GM06990 (cell line): ENCODE data around the gene DROSHA.

Experiments used
- DNase-seq: peaks from one replicate; pipeline ENCODE4 v3.0.0-alpha.2; 2011; ENCODE audit not compliant: insufficient read length; ENCODE audit errors: extremely low read depth
- H3K27me3 ChIP-seq: replicated peaks from 2 replicates; pipeline ENCODE4 v1.6.0; 2011; ENCODE audit warnings: low read length; ENCODE audit not compliant: control insufficient read depth, insufficient read depth
- H3K36me3 ChIP-seq: 2 replicates; pipeline ENCODE4 v1.5.1; 2011; ENCODE audit warnings: low read length; ENCODE audit not compliant: control insufficient read depth, insufficient read depth
- H3K4me3 ChIP-seq: replicated peaks from 2 replicates; pipeline ENCODE4 v1.5.1; 2011; ENCODE audit warnings: low read depth, mild to moderate bottlenecking, control low read depth, low read length
- TF ChIP-seq, protein P1 (sequence below): IDR thresholded peaks from 2 replicates; pipeline ENCODE4 v1.5.1; 2011; ENCODE audit warnings: low read length, control low read depth, mild to moderate bottlenecking, inconsistent platforms; ENCODE audit not compliant: insufficient read depth, poor library complexity, severe bottlenecking

DROSHA gene

GRCh38 chr5:31378838-31379237, 153.1 kb downstream of the DROSHA start:
- no peak overlapping the region for H3K4me3 ChIP-seq
- DNase-seq, result no peak
- TF ChIP-seq, protein P1, sequence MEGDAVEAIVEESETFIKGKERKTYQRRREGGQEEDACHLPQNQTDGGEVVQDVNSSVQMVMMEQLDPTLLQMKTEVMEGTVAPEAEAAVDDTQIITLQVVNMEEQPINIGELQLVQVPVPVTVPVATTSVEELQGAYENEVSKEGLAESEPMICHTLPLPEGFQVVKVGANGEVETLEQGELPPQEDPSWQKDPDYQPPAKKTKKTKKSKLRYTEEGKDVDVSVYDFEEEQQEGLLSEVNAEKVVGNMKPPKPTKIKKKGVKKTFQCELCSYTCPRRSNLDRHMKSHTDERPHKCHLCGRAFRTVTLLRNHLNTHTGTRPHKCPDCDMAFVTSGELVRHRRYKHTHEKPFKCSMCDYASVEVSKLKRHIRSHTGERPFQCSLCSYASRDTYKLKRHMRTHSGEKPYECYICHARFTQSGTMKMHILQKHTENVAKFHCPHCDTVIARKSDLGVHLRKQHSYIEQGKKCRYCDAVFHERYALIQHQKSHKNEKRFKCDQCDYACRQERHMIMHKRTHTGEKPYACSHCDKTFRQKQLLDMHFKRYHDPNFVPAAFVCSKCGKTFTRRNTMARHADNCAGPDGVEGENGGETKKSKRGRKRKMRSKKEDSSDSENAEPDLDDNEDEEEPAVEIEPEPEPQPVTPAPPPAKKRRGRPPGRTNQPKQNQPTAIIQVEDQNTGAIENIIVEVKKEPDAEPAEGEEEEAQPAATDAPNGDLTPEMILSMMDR, result no peak
- no peaks in the 10 kb centered on the region for H3K36me3 ChIP-seq
- H3K27me3 ChIP-seq, result no peaks in the 10 kb centered on the region

- Histone ChIP-seq H3K36me3 (no peaks in the 10 kb centered on the region), H3K4me3 (no peak overlapping the region), H3K27me3 (no peaks in the 10 kb centered on the region)
- DNase-seq, result no peak
- TF ChIP-seq, protein P1, result no peak
Measured at GRCh38 chr5:31378136-31378535, 153.8 kb downstream of the DROSHA start.

- no peaks in the 10 kb centered on the region for H3K27me3 ChIP-seq
- H3K4me3 ChIP-seq, result no peak overlapping the region
- TF ChIP-seq, protein P1, result no peak
- no peak for DNase-seq
- no peaks in the 10 kb centered on the region for H3K36me3 ChIP-seq
Measured at GRCh38 chr5:31377274-31377946, 154.5 kb downstream of the DROSHA start.

DNA sequence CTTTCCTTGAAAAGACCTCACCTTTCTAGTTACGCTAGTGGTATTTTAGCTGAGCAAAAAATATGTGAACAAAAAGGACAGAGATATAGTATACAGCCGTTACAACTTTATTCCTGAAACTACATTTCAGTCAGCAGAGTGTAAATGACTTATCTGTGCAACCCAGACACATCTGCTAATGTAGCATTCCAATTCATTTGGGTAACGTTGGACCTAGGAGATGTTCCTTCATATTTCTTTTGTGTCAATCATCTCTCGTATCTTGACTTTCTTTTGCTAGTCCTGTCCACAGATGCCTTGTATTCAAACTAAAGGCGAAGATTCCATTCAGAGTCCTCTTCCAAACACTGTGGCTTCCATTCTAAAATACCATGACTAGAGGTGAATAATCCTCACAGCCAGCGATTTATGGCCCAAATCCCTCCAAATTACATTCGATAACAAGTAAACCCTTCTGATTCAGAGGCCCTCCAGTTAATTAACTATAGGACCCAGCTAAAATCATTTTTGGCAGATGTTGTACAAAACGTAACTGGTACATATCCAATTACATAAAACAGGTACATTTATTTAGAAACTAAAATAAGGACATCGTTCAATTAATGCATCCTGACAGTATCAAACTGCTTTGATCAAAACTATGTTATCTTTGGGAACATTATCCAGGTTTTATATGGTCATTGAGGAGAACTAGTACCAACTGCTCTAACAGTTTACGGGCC, 155.7 kb downstream of the DROSHA start:
- H3K4me3 ChIP-seq, result no peak overlapping the region
- TF ChIP-seq, protein P1, result no peak

GRCh38 chr5:31372124-31372523, 159.8 kb downstream of the DROSHA start:
- no peak for DNase-seq
- Histone ChIP-seq H3K4me3 (no peak overlapping the region), H3K36me3 (no peaks in the 10 kb centered on the region), H3K27me3 (no peaks in the 10 kb centered on the region)
- TF ChIP-seq, protein P1, result no peak

More for the DNA sequence above, 155.7 kb downstream of the DROSHA start:
- no peak for DNase-seq
- H3K36me3 ChIP-seq, result no peaks in the 10 kb centered on the region
- H3K27me3 ChIP-seq, result no peaks in the 10 kb centered on the region
